Common myeloid progenitor, CD34-positive (primary cell): ENCODE data around the gene MYBPH.

Source experiments
- CTCF ChIA-PET: fragments of 350-600 bp; sonication (Branson Sonifier 250); formaldehyde crosslinking; loops from one replicate; lab custom pipeline; 2021; ENCODE audit warnings: antibody characterized with exemption; lab: Charles Lee
- POLR2A ChIA-PET: fragments of 350-600 bp; sonication (Branson Sonifier 250); formaldehyde crosslinking; loops from one replicate; lab custom pipeline; 2021; ENCODE audit warnings: antibody characterized with exemption; lab: Charles Lee
- DNase-seq, 3 donors: peaks; one replicate each; pipeline versions ENCODE4 v3.0.0 to v3.0.0-alpha.2; 2013
- H3K27ac ChIP-seq, 2 experiments: 1 replicate in 1 of 2; 2 replicates in 1 of 2; pipeline ENCODE4 v1.7.0; 2013; ENCODE audit warnings: inconsistent platforms in 2 of 2, low read length in 2 of 2, mild to moderate bottlenecking in 2 of 2, low read depth in 1 of 2, moderate library complexity in 1 of 2; ENCODE audit not compliant: severe bottlenecking in 2 of 2, insufficient read depth in 1 of 2, poor library complexity in 1 of 2
- H3K27me3 ChIP-seq, 5 experiments: replicated peaks in 2 of 5; 1 replicate in 3 of 5; 2 replicates in 2 of 5; pipeline versions ENCODE4 v1.6.1 to v1.7.0; 2013; ENCODE audit warnings: low read length in 4 of 5, mild to moderate bottlenecking in 2 of 5, moderate library complexity in 2 of 5, inconsistent platforms in 1 of 5; ENCODE audit not compliant: insufficient read depth in 5 of 5, control insufficient read depth in 4 of 5
- H3K36me3 ChIP-seq, 4 experiments: 1 replicate in 2 of 4; 2 replicates in 2 of 4; pipeline versions ENCODE4 v1.6.1 to v1.7.0; 2013; ENCODE audit warnings: low read length in 3 of 4, control low read depth in 1 of 4, mild to moderate bottlenecking in 1 of 4; ENCODE audit not compliant: control insufficient read depth in 4 of 4, insufficient read depth in 4 of 4
- H3K4me1 ChIP-seq, 4 experiments: 1 replicate in 3 of 4; 2 replicates in 1 of 4; pipeline versions ENCODE4 v1.6.1 to v1.7.1; 2013; ENCODE audit warnings: low read length in 3 of 4, mild to moderate bottlenecking in 3 of 4, control low read depth in 1 of 4, inconsistent platforms in 1 of 4, moderate library complexity in 1 of 4; ENCODE audit not compliant: control insufficient read depth in 4 of 4, insufficient read depth in 4 of 4; ENCODE audit errors: control extremely low read depth in 1 of 4
- H3K4me3 ChIP-seq, 7 experiments: 1 replicate in 4 of 7; 2 replicates in 3 of 7; pipeline versions ENCODE4 v1.5.1 to v1.7.0; 2013; ENCODE audit warnings: mild to moderate bottlenecking in 7 of 7, low read length in 6 of 7, moderate library complexity in 6 of 7, inconsistent platforms in 2 of 7, low read depth in 2 of 7, control low read depth in 1 of 7; ENCODE audit not compliant: insufficient read depth in 4 of 7, control insufficient read depth in 1 of 7; ENCODE audit errors: extremely low read depth in 1 of 7
- H3K9me3 ChIP-seq, 5 experiments: 1 replicate in 4 of 5; 2 replicates in 1 of 5; pipeline versions ENCODE4 v1.6.1 to v1.7.1; 2013; ENCODE audit warnings: low read length in 4 of 5, mild to moderate bottlenecking in 2 of 5, inconsistent platforms in 1 of 5, low read depth in 1 of 5, moderate library complexity in 1 of 5; ENCODE audit not compliant: control insufficient read depth in 4 of 5, insufficient read depth in 2 of 5; ENCODE audit errors: control extremely low read depth in 1 of 5
- WGBS: methylation state at CpG from one replicate; pipeline ENCODE4 v1.1.5; 2013; ENCODE audit not compliant: insufficient coverage; 5-methylcytosine and 5-hydroxymethylcytosine counted together

Gene MYBPH

DNA sequence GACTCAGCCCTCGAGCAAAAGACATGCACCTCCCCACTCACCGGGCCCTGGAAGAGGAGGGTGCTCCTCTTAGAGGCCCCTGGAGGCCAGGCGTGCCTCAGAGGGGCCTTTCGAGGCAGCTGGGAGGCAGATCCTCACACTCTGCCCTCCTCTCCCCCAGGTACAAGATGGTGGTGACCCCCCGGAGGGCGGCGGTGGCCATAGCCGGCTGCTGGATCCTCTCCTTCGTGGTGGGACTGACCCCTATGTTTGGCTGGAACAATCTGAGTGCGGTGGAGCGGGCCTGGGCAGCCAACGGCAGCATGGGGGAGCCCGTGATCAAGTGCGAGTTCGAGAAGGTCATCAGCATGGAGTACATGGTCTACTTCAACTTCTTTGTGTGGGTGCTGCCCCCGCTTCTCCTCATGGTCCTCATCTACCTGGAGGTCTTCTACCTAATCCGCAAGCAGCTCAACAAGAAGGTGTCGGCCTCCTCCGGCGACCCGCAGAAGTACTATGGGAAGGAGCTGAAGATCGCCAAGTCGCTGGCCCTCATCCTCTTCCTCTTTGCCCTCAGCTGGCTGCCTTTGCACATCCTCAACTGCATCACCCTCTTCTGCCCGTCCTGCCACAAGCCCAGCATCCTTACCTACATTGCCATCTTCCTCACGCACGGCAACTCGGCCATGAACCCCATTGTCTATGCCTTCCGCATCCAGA, 10.4 kb downstream of the MYBPH start:
- Histone ChIP-seq H3K27ac (no peak overlapping the region), H3K4me1 (peaks cover 0 to 8% (median 0%) of the 10 kb centered on the region in 4 experiments), H3K9me3 (no peaks in the 10 kb centered on the region), H3K27me3 (peaks cover 0 to 5% (median 3%) of the 10 kb centered on the region in 5 experiments), H3K36me3 (no peaks in the 10 kb centered on the region), H3K4me3 (no peak overlapping the region)
- CTCF ChIA-PET: interaction anchor here (1.1 to 20.7 kb wide), 6 partner anchors 10 to 127 kb away, joined by 3 to 313 read pairs (median 20); partner anchors contain the start of genes ADORA1 and MYBPH
- 92% methylated on average over 28 of the region's 28 CpGs for WGBS
- POLR2A ChIA-PET: no interaction called here
- DNase-seq: no peak

DNA sequence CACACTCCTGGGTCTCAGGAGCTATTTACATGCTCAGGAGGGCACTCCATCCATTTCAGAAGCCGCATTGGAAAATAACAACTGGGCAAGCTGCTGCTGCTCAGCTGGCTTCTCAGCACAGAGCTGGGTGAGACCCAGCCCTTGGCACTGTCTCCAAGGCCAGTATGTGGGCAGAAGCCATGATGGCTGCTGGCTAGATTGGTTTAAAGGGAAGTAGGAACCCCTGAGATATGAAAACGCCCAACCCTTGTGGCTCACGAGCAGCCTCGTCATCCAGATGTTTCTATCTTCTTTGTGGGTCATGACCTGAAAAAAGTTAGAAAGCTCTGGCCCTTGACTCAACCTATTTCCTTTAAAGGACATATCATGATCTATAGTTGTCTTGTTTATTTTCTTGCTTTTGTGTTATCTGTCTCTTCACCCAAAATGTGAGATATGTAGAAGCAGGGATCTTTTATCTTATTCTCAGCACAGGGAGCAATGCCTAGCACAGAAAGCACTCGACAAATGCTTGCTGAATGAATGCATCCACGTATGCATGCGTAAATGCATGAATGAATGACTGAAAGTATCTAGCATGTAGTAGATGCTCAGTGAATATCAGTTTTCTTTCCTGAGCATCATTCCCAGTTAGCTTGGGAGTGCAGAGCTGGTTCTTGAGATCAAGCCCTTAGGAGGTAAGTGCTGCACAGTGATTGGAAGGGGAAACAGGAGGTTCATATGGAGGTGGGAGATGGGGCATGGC, 11.6 kb downstream of the MYBPH start:
- no peak overlapping the region for H3K4me3 ChIP-seq
- H3K27ac ChIP-seq: no peak overlapping the region
- peaks cover 0 to under 1% (median 0%) of the 10 kb centered on the region in 5 experiments for H3K9me3 ChIP-seq
- peak; percentile 42 to 70 (median 64) for DNase-seq
- POLR2A ChIA-PET: no interaction called here
- peaks cover 0 to 5% (median 2%) of the 10 kb centered on the region in 5 experiments for H3K27me3 ChIP-seq
- 88% methylated on average over 5 of the region's 7 CpGs for WGBS
- CTCF ChIA-PET: interaction anchor here (1.1 to 20.7 kb wide), 4 partner anchors 9 to 101 kb away, joined by 3 to 313 read pairs (median 21); partner anchors contain the start of gene ADORA1
- H3K4me1 ChIP-seq: peaks cover 0 to 8% (median 0%) of the 10 kb centered on the region in 4 experiments
- H3K36me3 ChIP-seq: no peaks in the 10 kb centered on the region

DNA sequence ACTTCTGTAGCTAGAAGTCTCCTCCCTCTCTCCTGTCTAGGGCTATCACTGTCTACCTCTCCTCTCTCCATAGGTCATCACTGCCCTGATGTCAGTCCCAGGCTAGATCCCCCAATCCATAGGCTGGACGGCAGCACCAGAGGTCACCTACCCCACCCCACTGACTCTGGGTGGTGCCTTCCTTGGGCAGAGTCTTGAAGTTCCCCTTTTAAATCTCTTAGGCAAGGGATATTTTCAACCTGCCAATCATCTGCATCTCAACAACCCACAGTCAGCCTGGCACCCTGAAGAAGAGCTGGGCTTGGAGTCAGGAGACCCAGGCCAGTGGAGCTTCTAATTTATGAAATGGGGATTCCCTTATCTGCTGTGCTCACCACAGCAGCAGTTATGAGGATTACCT, 13.2 kb downstream of the MYBPH start:
- peak in 2 of 3 donors; percentile 38 to 43 for DNase-seq
- H3K4me1 ChIP-seq: peaks cover 0 to 8% (median 0%) of the 10 kb centered on the region in 4 experiments
- H3K27me3 ChIP-seq: peaks cover 0 to 5% (median 2%) of the 10 kb centered on the region in 5 experiments
- no CpG with 5 or more reads among the region's 1 CpG for WGBS
- ChIA-PET CTCF (interaction anchor here (0.8 to 20.7 kb wide), 7 partner anchors 8 to 123 kb away, joined by 3 to 313 read pairs (median 4); partner anchors contain the start of gene ADORA1), POLR2A (interaction anchor here (0.5 kb wide), 1 partner anchor 92 kb away, joined by 5 read pairs; no protein-coding TSS in a partner anchor)
- H3K27ac ChIP-seq: no peak overlapping the region
- no peaks in the 10 kb centered on the region for H3K36me3 ChIP-seq
- H3K9me3 ChIP-seq: peaks cover 0 to 4% (median 1%) of the 10 kb centered on the region in 5 experiments
- no peak overlapping the region for H3K4me3 ChIP-seq

- peaks cover 0 to 5% (median 0%) of the 10 kb centered on the region in 4 experiments for H3K4me1 ChIP-seq
- WGBS: 98% methylated on average over 9 of the region's 11 CpGs
- H3K4me3 ChIP-seq: no peak overlapping the region
- H3K27ac ChIP-seq: no peak overlapping the region
- H3K36me3 ChIP-seq: no peaks in the 10 kb centered on the region
- peaks cover 0 to 5% (median 5%) of the 10 kb centered on the region in 5 experiments for H3K27me3 ChIP-seq
- CTCF ChIA-PET: interaction anchor here (0.8 to 20.7 kb wide), 7 partner anchors 9 to 122 kb away, joined by 3 to 313 read pairs (median 4); partner anchors contain the start of gene ADORA1
- H3K9me3 ChIP-seq: peaks cover 0 to 4% (median 1%) of the 10 kb centered on the region in 5 experiments
- POLR2A ChIA-PET: no interaction called here
- no peak for DNase-seq
These were observed 13.9 kb downstream of the MYBPH start for GRCh38 chr1:203161703-203162102.

DNA sequence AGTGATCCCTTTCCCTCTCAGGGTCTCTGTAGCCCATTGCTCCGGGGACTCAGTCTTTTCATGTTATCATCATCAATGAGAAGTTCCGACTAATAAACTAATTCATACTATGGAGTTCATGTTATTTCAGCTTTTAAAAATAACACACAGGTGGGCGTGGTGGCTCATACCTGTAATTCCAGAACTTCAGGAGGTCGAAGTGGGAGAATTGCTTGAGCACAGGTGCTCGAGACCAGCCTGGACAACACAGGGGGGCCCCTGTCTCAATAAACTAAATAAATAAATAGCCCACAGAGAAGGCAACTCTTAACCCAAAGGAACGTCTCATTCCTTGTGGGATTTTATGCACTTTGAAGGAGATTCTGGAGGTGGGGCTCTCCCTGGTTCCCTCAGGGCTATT, 14.5 kb downstream of the MYBPH start:
- ChIA-PET CTCF (interaction anchor here (1.0 to 20.7 kb wide), 4 partner anchors 10 to 55 kb away, joined by 3 to 313 read pairs (median 4); partner anchors contain the start of gene ADORA1), POLR2A (no interaction called here)
- no peak for DNase-seq
- Histone ChIP-seq H3K27me3 (peaks cover 0 to 5% (median 5%) of the 10 kb centered on the region in 5 experiments), H3K4me3 (no peak overlapping the region), H3K36me3 (no peaks in the 10 kb centered on the region), H3K9me3 (peaks cover 0 to 4% (median 1%) of the 10 kb centered on the region in 5 experiments), H3K27ac (no peak overlapping the region), H3K4me1 (no peaks in the 10 kb centered on the region)
- WGBS: 82% methylated on average over 4 of the region's 6 CpGs

DNA sequence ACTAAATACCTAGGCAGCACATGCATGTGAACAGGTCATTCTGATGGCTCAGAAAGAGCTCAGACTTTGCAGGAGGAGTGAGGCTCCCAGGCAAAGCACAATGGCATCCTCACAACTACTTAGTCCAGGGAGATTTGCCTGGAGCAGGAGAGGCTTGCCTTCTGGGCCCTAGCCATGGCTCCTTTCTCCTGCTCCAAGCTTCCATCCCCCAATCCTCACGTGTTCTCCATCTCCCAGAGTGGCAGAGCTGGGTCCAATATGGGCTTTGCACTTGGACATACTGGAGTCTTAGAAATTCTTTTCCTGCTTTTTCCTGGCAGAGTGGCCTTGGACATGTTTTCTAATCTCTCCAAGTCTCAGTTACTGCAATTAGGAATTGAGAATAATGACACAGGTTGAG, 15.8 kb downstream of the MYBPH start:
- no CpG with 5 or more reads among the region's 1 CpG for WGBS
- POLR2A ChIA-PET: no interaction called here

More for the DNA sequence above, 15.8 kb downstream of the MYBPH start:
- H3K27ac ChIP-seq: no peak overlapping the region
- no peak overlapping the region for H3K4me3 ChIP-seq
- CTCF ChIA-PET: interaction anchor here (0.8 to 20.7 kb wide), 3 partner anchors 33 to 120 kb away, joined by 3 to 313 read pairs (median 3); partner anchors contain the start of gene ADORA1
- peaks cover 0 to 4% (median 1%) of the 10 kb centered on the region in 5 experiments for H3K9me3 ChIP-seq
- no peaks in the 10 kb centered on the region for H3K4me1 ChIP-seq
- DNase-seq: no peak
- no peaks in the 10 kb centered on the region for H3K36me3 ChIP-seq
- H3K27me3 ChIP-seq: peaks cover 0 to 5% (median 5%) of the 10 kb centered on the region in 5 experiments
